ENCODE data around the gene RTKN2.

RTKN2 gene

DNA sequence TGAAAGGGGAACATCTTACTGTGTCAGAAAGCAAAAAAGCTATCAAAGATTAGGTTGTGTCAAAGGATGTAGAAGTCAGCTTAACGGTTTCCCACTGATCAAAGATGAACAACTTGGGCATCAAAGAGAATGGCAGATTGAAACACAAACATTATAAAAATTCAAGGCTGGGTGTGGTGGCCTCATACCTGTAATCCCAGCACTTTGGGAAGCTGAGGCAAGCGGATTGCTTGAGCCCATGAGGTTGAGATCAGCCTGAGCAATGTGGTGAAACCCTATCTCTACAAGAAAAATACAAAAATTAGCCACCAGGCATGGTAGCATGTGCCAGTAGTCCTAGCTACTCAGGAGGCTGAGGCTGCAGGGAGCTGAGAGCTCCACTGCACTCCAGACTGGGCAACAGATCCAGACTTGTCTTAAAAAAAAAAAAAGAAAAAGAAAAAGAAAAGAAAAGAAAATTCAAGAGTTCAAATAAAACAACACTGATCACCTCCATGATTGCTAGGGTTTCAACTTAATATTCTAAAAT is 34.5 kb downstream of the RTKN2 start:
- no peak overlapping the region for H3K27ac ChIP-seq (ENCODE audit: low read depth, low read length)
- no peaks in the 10 kb centered on the region for H3K36me3 ChIP-seq (ENCODE audit: control insufficient read depth, insufficient read depth, low read length)
- no peaks in the 10 kb centered on the region for H3K4me1 ChIP-seq (ENCODE audit: control insufficient read depth, insufficient read depth, low read length)
- H3K27me3 ChIP-seq (ENCODE audit: control insufficient read depth, insufficient read depth, low read length) = no peaks in the 10 kb centered on the region
- no peak overlapping the region for H3K9ac ChIP-seq (ENCODE audit: low read length)
- H3K4me3 ChIP-seq (ENCODE audit: low read length) = no peak overlapping the region

DNA sequence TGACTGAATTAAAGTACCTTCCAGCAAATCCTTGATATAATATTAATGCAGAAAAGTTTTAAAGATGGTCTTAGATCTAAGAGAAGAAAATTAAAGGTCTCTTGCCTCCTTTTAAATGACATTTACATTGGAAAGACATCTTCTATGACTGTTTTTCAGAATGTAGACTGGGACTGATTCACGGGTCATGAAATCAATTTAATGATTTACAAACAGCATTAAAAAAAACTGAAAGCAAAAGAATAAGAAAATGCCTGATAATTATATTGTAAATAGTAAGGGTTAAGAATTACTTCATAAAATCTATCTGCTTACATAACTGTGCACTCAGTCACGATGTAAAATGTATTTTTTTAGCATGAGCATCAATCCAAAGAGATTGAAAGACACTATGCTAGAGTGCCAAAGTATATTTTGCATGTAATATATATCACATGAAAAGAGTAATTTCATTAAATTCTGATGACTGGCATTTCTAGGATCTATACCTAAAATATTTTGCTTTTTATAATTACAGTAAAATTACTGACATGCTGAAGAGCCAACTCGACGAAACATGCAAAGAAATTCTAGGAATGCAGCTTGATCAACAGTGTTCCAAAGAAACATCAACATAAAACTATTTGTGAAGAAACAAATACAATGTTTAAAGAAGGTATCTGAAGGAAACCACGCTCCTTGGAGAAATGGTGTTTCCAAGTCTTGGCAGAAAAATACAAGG is 35.1 kb downstream of the RTKN2 start:
- Histone ChIP-seq H3K4me1 (ENCODE audit: control insufficient read depth, insufficient read depth, low read length) (no peaks in the 10 kb centered on the region), H3K4me3 (ENCODE audit: low read length) (no peak overlapping the region), H3K27me3 (ENCODE audit: control insufficient read depth, insufficient read depth, low read length) (no peaks in the 10 kb centered on the region), H3K36me3 (ENCODE audit: control insufficient read depth, insufficient read depth, low read length) (no peaks in the 10 kb centered on the region), H3K27ac (ENCODE audit: low read depth, low read length) (no peak overlapping the region), H3K9ac (ENCODE audit: low read length) (no peak overlapping the region)

DNA sequence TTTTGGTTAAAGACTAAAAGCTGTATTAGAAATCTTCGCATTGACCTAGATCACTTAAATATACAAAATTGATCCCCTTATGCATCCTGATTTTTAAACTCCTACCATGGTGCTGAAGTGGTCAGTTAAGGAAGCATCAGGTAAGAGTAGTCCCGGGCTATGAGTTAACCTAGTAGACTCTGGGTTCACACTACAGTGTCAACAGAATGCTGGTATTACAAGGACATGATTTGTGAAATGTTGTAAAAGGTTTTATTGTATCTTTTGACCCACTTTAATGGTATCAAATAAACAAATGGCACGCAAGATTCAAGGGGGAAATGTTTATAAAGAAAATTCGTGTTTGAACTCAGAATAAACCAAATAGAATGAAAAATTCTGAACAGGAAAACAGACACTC is 36.8 kb downstream of the RTKN2 start:
- Histone ChIP-seq H3K9ac (ENCODE audit: low read length) (no peak overlapping the region), H3K27ac (ENCODE audit: low read depth, low read length) (no peak overlapping the region), H3K4me1 (ENCODE audit: control insufficient read depth, insufficient read depth, low read length) (no peaks in the 10 kb centered on the region), H3K36me3 (ENCODE audit: control insufficient read depth, insufficient read depth, low read length) (no peaks in the 10 kb centered on the region), H3K27me3 (ENCODE audit: control insufficient read depth, insufficient read depth, low read length) (no peaks in the 10 kb centered on the region), H3K4me3 (ENCODE audit: low read length) (no peak overlapping the region)

DNA sequence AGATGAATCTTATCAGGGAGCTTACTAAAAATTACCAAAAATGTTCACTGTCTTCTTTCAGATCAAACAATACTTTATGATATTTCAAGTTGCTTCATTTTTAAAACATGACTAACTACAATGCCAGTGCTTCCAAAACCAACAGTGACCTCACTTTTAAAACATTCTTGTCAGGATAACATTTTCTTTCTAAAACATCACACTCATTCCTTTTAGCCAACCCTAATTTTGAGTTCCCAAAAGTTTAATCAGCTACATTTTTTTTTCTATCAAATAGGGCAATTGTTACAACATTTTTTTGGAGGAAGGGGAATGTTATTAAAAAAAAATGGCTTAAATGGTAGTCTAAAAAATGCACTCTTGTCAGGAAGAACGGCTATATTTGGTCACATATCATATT is 37.3 kb downstream of the RTKN2 start:
- H3K27ac ChIP-seq (ENCODE audit: low read depth, low read length) = no peak overlapping the region
- H3K9ac ChIP-seq (ENCODE audit: low read length) = no peak overlapping the region
- no peaks in the 10 kb centered on the region for H3K27me3 ChIP-seq (ENCODE audit: control insufficient read depth, insufficient read depth, low read length)
- no peaks in the 10 kb centered on the region for H3K4me1 ChIP-seq (ENCODE audit: control insufficient read depth, insufficient read depth, low read length)
- H3K36me3 ChIP-seq (ENCODE audit: control insufficient read depth, insufficient read depth, low read length) = no peaks in the 10 kb centered on the region
- no peak overlapping the region for H3K4me3 ChIP-seq (ENCODE audit: low read length)

DNA sequence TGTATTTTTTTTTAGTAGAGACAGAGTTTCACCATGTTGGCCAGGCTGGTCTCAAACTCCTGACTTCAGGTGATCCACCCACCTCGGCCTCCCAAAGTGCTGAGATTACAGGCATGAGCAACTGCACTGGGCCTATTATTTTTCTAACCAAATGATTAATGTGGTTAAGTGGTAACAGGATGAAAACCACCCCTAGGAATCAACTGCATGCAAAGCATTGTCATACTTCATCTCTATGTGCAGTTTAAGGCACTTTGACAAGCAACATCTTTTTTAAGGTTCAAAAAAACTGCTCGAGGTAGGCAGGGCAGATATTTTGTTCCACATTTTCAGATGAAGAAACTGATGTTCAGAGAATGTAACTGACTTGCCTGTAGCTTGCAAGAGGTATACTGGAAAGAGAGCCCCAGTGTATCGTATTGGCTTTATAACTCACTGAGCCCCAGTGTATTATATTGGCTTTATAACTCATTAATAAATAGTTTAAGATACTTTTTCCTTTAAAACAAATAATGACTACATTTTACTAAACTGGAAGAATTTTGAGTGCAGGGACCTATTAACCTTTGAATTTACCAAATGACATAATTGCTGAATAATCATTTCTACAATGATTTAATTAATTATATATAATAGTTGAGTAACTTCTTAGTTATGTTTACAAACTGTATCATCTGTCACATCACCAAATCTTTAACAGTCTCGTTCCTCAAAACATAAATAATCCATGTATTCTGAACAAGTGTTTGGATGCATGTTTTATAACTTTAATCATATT is 38.1 kb downstream of the RTKN2 start:
- H3K4me3 ChIP-seq (ENCODE audit: low read length) = no peak overlapping the region
- H3K9ac ChIP-seq (ENCODE audit: low read length) = no peak overlapping the region
- H3K27me3 ChIP-seq (ENCODE audit: control insufficient read depth, insufficient read depth, low read length) = no peaks in the 10 kb centered on the region
- H3K36me3 ChIP-seq (ENCODE audit: control insufficient read depth, insufficient read depth, low read length) = no peaks in the 10 kb centered on the region
- H3K4me1 ChIP-seq (ENCODE audit: control insufficient read depth, insufficient read depth, low read length) = no peaks in the 10 kb centered on the region
- no peak overlapping the region for H3K27ac ChIP-seq (ENCODE audit: low read depth, low read length)

DNA sequence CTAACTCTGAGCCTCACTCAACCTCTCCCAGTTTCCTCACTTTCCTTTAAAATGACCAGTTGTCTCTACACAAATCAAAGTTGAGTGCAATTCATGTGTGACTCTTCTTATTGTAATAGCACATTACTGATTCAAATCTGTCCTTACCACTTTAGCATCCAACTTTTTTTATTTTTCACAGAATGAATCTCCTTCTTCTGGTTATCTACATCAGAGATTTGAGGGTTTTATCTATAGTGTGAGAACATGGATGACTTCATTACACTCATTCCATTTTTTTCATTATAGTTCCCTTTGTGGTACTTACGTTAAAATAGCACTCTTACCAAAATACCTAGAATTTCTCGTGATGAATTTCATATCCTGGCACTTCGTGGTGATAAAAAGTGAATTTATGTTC is 43.3 kb downstream of the RTKN2 start:
- H3K36me3 ChIP-seq (ENCODE audit: control insufficient read depth, insufficient read depth, low read length) = no peaks in the 10 kb centered on the region
- no peak overlapping the region for H3K4me3 ChIP-seq (ENCODE audit: low read length)
- H3K9ac ChIP-seq (ENCODE audit: low read length) = no peak overlapping the region
- H3K27ac ChIP-seq (ENCODE audit: low read depth, low read length) = no peak overlapping the region
- H3K27me3 ChIP-seq (ENCODE audit: control insufficient read depth, insufficient read depth, low read length) = no peaks in the 10 kb centered on the region
- no peaks in the 10 kb centered on the region for H3K4me1 ChIP-seq (ENCODE audit: control insufficient read depth, insufficient read depth, low read length)

DNA sequence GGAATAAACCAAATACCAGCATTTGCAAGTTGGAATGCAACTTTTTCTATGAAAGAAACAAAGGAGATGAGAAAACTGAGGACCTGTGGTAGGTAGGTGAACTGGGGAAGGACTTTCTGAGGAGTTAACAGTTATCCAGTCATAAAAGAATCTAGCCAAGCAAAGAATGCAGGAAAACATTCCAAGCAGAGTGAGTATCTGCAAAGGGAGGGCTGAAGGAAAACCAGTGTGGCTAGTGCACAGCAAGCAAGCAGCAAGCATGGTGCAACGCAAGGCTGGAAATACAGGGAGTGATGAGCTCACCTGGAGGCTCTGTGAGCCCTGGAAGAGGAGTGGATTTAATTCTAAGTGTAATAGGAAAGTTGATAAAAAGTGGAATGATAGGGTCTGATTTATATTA is 44.0 kb downstream of the RTKN2 start:
- Histone ChIP-seq H3K27ac (ENCODE audit: low read depth, low read length) (no peak overlapping the region), H3K4me3 (ENCODE audit: low read length) (no peak overlapping the region), H3K4me1 (ENCODE audit: control insufficient read depth, insufficient read depth, low read length) (no peaks in the 10 kb centered on the region), H3K9ac (ENCODE audit: low read length) (no peak overlapping the region), H3K27me3 (ENCODE audit: control insufficient read depth, insufficient read depth, low read length) (no peaks in the 10 kb centered on the region), H3K36me3 (ENCODE audit: control insufficient read depth, insufficient read depth, low read length) (no peaks in the 10 kb centered on the region)

DNA sequence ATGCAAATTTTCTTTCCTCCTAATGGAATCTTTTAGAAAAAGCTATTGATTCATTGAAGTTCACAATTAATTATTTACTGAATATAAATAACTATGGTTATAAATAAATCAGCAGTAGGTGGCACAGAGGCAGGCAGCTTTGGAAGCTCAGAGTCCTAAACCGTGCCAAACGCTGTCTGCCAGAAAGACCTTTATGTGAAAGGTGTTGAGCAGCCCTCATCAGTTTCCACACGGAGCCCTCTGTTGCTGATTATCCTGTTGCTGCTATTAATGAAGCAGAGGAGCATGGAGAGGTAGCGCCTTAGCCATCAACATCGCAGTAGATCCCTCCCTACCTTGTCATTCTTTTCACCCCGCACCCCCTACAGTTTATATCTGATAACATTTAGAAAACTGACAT is 51.0 kb downstream of the RTKN2 start:
- Histone ChIP-seq H3K9ac (ENCODE audit: low read length) (no peak overlapping the region), H3K27me3 (ENCODE audit: control insufficient read depth, insufficient read depth, low read length) (no peaks in the 10 kb centered on the region), H3K4me3 (ENCODE audit: low read length) (no peak overlapping the region), H3K27ac (ENCODE audit: low read depth, low read length) (no peak overlapping the region), H3K4me1 (ENCODE audit: control insufficient read depth, insufficient read depth, low read length) (no peaks in the 10 kb centered on the region), H3K36me3 (ENCODE audit: control insufficient read depth, insufficient read depth, low read length) (no peaks in the 10 kb centered on the region)

DNA sequence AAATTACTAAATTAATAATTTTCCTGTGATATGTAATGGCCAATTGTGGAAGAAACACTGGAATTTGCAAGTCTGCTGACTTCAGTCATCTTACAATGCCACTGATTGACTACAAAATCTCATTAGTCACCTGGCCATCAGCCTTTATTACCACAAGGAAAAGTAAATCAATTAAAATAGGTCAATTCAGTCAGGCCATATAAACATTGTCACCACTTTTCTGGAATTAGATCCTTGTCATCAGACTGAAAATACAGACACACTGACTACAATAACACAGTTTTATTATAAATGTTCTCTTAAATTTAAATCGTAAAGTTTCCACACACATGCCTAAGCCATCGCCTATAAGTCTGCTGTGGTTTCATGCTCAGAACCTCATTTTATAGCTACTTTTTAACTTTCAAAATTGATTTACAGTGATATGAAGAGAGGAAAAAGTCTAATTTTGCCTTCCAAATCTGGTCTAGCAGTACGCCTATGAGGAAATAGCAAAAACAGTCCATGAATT is 54.2 kb downstream of the RTKN2 start:
- H3K36me3 ChIP-seq (ENCODE audit: control insufficient read depth, insufficient read depth, low read length) = no peaks in the 10 kb centered on the region
- H3K9ac ChIP-seq (ENCODE audit: low read length) = no peak overlapping the region
- H3K4me1 ChIP-seq (ENCODE audit: control insufficient read depth, insufficient read depth, low read length) = no peaks in the 10 kb centered on the region
- no peak overlapping the region for H3K4me3 ChIP-seq (ENCODE audit: low read length)
- H3K27ac ChIP-seq (ENCODE audit: low read depth, low read length) = no peak overlapping the region
- no peaks in the 10 kb centered on the region for H3K27me3 ChIP-seq (ENCODE audit: control insufficient read depth, insufficient read depth, low read length)

DNA sequence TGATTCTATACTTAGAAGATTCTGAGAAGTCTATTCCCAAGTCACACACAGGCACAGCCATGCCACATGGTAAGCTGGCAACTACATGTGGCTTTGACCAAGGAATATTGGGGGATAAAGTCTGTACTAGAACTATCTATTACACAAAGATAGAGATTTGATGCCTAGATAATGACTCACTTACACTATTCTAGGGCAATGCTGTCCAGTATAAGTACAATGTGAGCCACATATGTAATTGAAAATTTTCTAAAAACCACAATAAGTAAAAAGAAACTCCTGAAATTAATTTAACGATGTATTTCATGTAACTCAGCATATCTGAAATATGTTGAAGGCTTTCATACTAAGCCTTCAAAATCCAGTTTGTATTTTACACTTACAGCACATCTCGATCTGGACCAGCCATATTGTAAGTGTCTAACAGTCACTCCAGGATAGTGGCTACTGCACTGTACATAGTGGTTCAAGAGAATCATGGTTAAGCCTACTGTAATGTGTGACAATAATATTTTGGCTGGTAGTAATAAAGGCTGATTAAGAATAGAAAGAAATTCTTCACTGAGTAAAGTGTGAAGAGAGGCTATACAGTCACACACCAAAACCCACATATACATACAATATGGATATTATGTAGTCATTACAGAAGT is 62.8 kb downstream of the RTKN2 start:
- H3K9ac ChIP-seq (ENCODE audit: low read length) = no peak overlapping the region
- no peaks in the 10 kb centered on the region for H3K4me1 ChIP-seq (ENCODE audit: control insufficient read depth, insufficient read depth, low read length)
- no peaks in the 10 kb centered on the region for H3K27me3 ChIP-seq (ENCODE audit: control insufficient read depth, insufficient read depth, low read length)
- H3K36me3 ChIP-seq (ENCODE audit: control insufficient read depth, insufficient read depth, low read length) = no peaks in the 10 kb centered on the region
- no peak overlapping the region for H3K4me3 ChIP-seq (ENCODE audit: low read length)
- H3K27ac ChIP-seq (ENCODE audit: low read depth, low read length) = no peak overlapping the region

DNA sequence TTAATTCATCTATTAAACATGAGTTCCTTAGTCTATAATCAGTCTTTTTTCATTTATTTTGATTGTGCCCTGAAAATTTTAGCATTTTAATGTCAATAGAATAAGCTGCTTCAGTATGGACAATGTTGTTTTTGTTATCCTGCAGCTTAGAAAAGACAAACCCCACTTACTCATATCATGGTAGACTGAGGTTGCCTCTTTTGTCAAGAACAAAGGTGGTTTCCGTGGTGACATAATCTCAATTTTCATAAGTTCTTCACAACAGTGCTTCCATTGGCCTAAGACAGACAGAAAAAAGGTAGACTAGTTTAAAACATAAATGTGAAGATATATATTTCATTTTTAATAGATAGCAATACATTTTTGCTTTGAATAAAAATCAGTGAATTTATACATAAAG is 69.1 kb downstream of the RTKN2 start:
- H3K4me3 ChIP-seq (ENCODE audit: low read length) = no peak overlapping the region
- H3K36me3 ChIP-seq (ENCODE audit: control insufficient read depth, insufficient read depth, low read length) = no peaks in the 10 kb centered on the region
- no peak overlapping the region for H3K9ac ChIP-seq (ENCODE audit: low read length)
- no peak overlapping the region for H3K27ac ChIP-seq (ENCODE audit: low read depth, low read length)
- H3K27me3 ChIP-seq (ENCODE audit: control insufficient read depth, insufficient read depth, low read length) = no peaks in the 10 kb centered on the region
- no peaks in the 10 kb centered on the region for H3K4me1 ChIP-seq (ENCODE audit: control insufficient read depth, insufficient read depth, low read length)

DNA sequence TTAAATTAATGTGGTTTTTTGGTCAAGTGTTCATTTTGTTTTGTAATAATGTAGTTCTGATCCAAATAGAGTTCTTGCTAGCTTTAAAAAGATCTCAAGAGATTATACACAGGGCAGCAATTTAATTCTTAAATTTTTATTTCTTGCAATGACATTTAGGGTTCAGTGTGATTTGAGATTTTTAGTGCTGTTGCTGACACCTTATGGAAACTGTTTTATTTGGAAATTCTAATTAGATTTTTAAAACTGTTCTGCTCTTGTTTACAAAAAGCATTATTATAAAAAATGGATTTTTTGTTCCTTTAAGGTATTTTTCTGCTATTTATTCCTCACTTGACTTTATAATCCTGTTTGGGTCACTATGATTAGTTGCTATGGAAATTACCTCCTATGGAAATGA is 72.1 kb downstream of the RTKN2 start:
- H3K27me3 ChIP-seq (ENCODE audit: control insufficient read depth, insufficient read depth, low read length) = no peaks in the 10 kb centered on the region
- H3K4me3 ChIP-seq (ENCODE audit: low read length) = no peak overlapping the region
- no peak overlapping the region for H3K27ac ChIP-seq (ENCODE audit: low read depth, low read length)
- H3K9ac ChIP-seq (ENCODE audit: low read length) = no peak overlapping the region
- H3K4me1 ChIP-seq (ENCODE audit: control insufficient read depth, insufficient read depth, low read length) = no peaks in the 10 kb centered on the region
- no peaks in the 10 kb centered on the region for H3K36me3 ChIP-seq (ENCODE audit: control insufficient read depth, insufficient read depth, low read length)

Measured in rectal smooth muscle tissue (tissue), 1 donor.